HG03571 (cell line): ENCODE data around the gene GTF2A1.
"Not testable (repeated sequence)": the region's sequence is repeated elsewhere in the genome, so short reads cannot be mapped to it uniquely, and the experiment has no call there.

ENCODE experiments used
- ATAC-seq: cut with Tn5 transposase; IDR thresholded peaks from one replicate; pipeline ENCODE4 v1.9.1; 2021; ENCODE audit not compliant: unreplicated experiment

GTF2A1 gene

DNA sequence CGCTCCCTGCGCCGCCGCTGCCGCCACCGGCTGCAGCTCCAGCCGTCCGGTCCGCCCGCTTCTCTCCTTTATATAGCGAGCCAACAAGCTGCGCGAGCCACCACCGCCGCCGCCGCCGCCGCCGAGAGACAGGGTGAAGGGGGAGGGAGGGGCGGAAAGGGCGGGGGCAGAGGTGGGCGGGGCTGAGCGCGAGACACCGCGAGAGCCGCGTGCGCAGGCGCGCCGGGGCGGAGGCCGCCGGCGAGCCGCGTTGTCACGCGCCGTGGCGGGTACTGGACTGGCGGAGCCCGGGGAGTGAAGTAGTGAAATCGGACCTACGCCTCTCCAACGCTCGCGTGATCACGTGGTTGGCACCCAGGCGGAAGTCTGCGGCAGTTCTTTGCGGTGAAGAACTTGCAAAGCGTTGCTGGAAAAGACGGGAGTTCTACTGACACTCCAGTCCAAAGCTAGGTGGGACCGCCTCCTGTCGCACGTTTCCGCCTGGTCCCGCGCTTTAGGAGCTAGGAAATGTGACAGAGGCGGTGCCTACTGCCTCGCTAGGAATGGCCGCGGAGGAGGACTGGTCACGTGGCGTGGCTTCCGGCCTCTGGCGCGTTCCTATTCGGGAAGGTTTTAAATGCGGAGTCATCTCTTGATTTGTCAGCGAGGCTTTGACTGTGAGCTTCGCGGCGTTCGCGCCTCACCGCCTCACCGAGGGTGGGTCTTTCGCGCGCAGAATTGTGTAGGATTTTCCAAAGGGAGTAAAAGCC, at the start of gene GTF2A1:
Gene GTF2A1 (minus strand): TSS at position 130 of the 749 bp plus-strand sequence. CDS start 441 bp downstream, outside the sequence.
- peak; percentile 81 for ATAC-seq

DNA sequence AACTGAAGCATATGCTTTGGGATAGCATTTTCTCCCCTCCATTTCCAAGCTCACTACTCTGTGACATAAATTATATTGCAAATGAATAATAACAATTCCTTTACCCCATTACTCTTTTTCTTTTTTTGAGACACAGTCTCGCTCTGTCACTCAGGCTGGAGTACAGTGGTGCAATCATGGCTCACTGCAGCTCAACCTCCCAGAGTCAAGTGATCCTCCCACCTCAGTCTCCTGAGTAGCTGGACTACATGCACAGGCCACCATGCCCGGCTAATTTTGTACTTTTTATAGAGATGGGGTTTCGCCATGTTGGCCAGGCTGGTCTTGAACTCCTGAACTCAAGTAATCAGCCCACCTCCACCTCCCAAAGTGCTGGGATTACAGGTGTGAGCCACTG, 49.2 kb upstream of the GTF2A1 start:
- ATAC-seq: no peak

DNA sequence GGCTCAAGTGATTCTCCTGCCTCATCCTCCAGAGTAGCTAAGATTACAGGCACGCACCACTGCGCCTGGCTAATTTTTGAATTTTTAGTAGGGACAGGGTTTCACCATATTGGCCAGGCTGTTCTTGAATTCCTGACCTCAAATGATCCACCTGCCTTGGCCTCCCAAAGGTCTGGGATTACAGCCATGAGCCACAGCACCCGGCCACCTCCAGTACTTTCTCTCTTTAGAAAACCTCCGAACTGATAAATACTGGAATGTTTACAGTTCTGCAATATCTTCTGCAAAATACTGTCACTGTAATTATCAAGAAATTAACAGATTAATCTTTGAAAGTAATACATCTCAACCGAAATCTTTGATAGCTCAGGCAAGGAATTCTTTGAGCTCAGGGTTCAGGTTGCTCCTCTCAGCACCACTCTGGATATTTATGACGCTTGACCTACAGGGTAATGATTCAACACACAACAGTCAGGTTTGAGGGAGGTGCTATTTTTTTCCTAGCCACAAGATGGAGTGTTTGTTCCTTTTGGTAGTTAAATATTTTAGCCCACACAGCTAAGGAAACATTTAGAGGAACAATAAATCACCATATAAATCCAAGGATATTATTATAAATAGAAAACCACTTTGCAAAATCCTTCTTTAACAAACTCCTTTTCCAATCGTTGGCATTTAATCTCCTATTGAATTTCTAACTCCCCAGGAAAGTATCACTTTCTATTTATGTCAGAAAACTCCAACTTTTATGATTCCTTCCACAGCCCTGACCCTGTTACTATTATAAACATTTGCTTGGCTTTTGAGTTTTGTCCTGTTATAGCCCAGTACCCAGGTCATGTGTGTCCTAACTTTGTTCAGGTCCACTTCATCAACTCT, 48.6 kb upstream of the GTF2A1 start:
- peak; percentile 72 for ATAC-seq

DNA sequence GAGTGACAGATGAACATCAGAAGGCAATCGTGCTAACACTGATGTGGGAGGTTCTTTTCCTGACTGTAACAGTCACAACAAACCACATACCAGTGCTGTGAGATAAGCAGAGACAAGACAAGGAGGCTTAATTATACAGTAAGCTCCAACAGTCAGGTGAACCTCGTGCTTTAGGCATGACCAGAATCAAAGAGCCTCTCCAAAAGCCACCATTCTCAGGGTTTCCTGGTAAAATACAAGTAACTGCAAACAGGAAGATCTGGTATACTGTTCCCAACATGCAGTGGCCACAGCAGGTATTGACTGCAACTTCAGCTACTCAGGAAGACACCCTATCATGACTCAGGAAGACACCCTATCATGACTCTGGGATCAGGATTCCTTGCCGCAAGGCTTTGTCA, 47.3 kb upstream of the GTF2A1 start:
- no peak for ATAC-seq

DNA sequence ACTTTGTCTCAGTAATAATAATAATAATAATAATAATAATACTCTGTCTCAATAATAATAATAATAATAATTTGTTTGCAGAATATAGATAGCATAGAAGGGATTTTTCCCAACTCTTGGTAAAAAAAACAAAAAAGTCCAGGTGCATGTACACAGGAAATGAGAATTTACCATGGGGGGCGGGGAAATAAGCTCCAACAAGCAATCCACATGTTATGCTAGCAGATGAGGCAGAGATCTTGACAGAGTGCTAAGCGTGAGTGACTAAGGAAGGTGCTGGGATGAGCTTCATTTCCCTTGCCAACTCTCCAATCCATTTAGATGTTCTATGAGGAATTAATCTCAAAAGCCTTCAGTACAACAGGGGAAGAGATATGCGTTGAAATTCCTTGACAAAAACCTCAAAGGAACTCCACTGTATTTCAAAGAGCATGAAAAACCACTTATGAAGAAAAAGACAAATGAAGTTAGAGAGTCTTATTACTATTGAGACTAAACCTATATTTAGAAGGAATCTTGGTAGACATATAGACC, 44.9 kb upstream of the GTF2A1 start:
- no peak for ATAC-seq

DNA sequence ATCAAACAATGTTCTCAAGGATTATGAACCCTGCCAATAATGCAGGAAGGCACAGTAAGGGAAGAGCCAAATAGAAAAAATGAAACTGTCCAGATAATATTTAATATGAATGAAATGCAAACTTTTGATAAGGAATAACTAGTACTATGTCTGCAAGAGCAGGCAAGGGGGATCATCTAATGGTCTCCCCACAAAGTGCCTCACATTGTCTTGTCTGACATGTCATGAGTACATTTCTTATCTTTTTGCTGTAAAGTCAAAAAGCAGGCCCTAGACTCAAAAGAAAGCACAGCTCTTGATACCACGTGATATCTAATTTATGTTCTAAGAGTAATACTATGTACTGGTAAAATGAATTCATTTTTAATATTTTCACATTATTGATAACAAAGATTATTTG, 43.9 kb upstream of the GTF2A1 start:
- no peak for ATAC-seq

DNA sequence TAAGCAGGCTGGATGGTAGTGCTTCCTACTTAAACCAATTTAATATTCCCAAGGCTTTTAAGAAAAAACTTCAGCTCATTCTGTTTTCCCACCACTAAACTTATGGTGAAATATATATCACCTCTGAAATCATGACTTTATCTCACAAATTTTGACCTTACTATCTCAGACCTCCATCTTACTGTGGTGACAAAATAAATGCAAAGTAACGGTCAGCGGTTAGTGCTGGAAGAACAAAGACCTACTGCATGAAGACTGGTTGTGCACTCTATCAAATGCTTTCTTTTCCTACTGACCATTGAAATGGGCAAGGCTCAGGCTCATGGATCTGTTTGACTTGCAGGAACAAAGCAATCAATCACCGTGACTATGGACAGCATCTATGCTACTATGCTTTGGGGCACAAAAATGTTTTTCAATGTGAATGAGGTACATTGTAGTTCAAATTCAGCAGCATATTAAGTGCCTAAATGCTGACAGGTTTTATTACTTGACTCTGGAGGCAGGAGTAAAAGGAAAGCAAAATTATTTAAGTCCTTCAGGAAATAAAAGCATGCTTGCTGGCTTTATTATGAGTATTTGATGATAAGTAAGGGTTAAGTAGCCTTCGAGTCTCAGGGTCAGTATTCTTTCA, 43.1 kb upstream of the GTF2A1 start:
- ATAC-seq: no peak

DNA sequence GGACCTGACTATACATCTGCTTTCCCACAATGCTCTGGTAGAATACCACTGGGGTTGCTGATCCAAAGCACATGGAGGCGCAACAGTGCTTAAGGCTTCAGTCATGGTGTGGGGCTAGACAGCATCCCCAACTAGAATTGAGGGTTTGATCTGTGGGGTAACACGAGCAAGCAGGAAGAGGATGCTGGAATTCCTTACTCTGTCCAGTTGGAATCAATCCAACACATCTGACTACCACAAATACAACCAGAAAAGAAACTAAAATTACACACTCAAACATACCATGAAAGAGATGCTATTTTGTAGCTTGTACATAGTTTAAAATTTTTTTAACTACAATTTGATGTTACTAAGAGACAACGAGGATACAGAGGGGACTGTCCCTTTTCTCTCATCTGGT, 40.4 kb upstream of the GTF2A1 start:
- ATAC-seq: no peak

DNA sequence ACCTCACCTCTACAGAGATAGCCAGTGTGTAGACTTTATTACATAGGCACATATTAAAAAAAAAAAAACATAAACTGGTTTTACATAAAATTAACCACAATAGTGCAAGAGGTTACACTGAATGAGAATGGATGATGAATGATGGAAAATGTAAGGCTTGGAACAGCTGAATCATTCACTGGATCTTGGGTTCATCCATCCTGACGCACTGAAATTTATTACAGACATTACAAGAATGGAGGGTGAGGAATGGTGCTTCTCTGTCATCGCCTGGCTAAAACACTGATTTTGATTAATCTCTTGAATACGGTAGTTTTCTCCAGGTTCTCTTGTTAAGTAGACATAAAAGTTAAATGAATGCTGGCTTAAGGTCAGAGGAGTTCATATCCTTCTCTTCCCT, 40.0 kb upstream of the GTF2A1 start:
- ATAC-seq: no peak

DNA sequence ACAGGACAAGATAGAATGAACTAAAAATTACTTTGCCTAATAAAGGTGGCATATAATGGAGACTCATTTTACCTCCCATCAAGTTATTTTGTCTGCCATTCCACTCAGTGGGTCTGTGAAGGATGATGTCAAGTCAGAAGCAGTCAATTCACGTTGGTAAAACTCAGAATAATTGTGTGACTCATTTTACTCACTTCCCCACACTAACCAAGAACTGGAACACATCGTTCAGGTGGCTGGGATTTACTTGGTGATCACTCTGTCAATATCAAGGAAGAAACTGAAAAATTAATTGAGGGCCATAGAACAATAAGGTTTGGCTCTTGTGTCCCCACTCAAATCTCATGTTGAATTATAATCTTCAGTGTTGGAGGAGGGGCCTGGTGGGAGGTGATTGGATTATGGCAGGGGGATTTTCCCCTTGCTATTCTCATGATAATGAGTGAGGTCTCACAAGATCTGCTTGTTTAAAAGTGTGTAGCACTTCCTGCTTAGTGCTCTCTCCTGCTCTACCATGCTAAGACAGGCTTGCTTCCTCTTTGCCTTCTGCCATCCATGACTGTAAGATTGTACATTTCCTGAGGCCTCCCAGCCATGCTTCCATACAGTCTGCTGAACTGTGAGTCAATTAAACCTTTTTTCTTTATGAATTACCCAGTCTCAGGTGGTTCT, 35.7 kb upstream of the GTF2A1 start:
- ATAC-seq: no peak

DNA sequence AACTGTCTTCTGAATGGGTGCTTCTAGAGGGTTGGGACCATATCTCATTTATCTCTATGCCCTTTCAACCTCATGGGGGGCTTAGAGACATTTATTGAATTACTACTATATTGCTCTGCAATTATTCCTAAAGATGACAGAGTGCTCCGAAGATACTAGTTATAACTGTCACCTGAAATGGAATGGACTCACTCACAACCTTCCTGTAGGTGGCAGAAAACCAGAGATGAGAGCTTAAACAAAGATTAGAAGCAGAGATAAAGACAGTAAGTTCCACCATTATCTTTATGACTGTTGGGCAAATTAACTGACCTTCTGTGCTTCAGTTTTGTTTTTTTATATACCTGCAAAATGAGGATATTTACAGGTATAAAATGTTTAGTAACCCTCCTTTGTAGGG, 31.5 kb upstream of the GTF2A1 start:
- no peak for ATAC-seq

DNA sequence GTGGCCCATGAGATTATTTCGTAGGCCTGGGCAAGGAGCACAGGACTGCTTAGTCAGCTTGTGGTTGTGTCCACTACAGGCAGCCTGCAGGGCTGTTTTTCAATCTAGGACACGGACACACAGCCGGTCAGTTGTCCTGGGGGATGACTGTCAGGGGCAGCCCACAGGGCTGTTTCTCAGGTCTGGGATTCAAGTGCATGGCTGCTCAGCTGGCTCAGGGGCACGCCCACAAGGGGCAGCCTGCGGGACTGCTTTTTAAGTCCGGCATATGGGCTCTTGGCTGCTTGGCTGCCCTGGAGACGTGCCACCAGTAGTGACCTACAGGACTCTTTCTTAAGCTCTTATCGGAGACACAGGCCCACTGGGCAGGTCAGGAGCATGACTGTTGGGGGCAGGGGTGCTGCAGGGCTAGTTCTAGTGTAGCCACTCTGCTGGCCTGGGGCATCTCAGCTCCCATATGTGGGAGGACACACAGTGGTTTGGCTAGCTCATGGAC, 26.6 kb upstream of the GTF2A1 start:
- ATAC-seq: no peak

DNA sequence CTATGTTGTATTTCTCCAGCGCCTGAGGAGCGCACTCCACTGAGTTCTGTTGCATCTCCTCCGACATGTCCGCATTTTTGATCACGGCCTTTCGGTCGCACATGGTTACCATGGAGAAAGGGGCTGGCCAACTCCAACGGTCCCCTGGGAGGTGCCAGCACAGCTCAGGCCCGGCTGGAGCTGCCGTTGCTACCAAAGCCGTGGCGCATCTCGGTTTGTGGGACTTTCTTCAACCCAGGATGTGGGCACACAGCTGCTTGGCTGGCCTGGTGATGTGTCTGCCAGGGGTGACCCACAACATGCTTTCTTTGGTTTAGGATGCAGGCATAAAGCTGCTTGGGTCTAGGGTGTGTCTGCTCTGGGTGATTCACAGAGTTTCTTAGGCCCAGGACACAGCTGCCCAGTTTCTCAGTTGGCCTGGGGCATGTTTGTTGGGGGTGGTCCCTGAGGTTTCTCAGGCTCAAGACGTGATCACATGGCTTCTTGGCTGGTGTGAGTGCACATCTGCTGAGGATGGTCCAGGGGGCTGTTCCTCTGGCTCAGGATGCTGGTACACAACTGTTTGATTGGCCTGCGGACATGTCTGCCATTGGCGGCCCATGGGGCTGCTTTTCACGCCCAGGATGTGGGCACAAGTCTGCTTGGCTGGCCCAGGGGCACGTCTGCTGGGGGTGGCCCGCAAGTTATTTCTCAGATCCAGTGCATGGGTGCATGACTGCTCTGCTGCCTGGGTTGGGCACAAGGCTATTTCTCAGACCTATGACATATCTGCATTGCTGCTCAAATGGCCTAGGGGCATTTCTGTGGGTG, 25.9 kb upstream of the GTF2A1 start:
- ATAC-seq: no peak

DNA sequence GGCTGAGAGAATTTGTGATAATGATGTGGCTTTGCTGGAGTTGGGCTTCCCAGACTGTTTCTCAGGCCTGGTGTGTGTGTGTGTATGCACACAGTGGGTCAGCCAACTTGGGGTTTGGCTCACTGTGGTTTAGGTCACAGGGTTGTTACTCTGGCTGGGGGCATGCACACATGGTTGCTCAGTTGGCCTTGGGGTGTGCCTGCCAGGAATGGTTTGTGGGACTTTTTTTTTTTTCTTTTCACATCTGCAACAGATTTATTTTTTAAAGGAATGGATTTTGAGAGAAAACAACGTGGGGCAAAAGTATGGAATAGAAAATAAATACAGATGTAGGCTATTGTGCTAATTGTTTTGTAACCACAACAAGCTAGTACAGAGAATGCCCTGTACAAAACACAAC, 25.0 kb upstream of the GTF2A1 start:
- ATAC-seq: no peak

DNA sequence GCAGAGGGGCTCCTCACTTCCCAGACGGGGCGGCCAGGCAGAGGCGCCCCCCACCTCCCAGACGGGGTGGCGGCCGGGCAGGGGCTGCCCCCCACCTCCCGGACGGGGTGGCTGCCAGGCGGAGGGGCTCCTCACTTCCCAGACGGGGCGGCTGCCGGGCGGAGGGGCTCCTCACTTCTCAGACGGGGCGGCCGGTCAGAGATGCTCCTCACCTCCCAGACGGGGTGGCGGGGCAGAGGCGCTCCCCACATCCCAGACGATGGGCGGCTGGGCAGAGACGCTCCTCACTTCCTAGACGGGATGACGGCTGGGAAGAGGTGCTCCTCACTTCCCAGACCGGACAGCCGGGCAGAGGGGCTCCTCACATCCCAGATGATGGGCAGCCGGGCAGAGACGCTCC, 23.7 kb upstream of the GTF2A1 start:
- ATAC-seq: not testable (repeated sequence)

DNA sequence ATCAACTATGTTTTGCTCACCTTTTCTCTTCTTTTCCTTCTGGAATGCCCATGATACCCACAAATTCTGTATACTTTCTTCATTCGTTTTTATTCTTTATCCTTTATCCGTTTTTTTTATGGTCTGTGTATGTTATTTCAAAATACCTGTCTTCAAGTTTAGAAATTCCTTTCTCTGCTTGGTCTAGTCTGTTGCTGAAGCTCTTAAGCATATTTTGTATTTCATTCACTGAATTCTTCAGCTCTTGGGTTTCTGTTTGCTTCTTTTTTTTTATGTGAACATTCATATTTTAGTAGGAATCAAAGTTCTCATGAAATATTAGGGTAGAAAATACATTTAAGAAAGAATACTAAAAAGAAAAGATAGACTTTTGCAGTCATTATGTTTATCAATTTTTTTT, 22.7 kb upstream of the GTF2A1 start:
- no peak for ATAC-seq

DNA sequence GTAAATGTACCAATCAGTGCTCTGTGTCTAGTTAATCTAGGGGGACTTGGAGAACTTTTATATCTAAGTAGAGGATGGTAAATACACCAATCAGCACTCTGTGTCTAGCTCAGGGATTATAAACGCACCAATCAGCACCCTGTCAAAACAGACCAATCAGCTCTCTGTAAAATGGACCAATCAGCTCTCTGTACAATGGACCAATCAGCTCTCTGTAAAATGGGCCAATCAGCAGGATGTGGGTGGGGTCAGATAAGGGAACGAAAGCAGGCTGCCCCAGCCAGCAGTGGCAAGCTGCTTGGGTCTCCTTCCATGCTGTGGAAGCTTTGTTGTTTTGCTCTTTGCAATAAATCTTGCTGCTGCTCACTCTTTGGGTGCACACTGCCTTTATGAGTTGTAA, 16.1 kb upstream of the GTF2A1 start:
- not testable (repeated sequence) for ATAC-seq

DNA sequence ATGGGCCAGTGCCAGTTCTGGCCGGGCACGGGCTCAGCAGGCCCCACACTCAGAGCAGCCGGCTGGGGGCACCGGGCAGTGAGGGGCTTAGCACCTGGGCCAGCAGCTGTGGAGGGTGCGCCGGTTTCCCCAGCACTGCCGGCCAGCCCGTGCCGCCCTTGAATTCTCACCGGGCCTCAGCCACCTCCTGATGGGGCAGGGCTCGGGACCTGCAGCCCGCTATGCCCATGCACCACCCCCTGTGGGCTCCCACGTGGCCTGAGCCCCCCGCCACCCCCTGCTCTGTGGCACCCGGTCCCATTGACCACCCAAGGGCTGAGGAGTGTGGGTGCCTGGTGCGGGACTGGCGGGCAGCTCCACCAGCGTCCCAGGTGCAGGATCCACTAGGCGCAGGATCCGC, 15.4 kb upstream of the GTF2A1 start:
- ATAC-seq: no peak

DNA sequence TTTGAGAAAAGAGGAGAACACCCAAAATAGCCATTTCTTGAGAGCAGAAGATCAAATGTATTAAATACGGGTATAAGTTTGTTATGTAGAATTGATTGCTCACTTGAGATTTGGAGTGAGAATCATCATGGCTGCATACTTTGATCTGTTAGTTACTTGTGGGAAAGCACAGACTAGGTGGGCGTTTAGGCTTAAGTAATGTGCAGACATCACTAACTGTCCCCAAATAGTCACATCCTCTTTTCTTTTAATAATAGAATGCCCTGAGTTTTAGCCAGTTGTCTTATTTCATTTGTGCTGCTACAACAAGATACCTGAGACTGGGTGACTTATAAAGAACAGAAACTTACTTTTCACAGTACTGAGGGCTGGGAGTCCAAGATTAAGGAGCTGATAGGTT, 14.3 kb upstream of the GTF2A1 start:
- no peak for ATAC-seq

DNA sequence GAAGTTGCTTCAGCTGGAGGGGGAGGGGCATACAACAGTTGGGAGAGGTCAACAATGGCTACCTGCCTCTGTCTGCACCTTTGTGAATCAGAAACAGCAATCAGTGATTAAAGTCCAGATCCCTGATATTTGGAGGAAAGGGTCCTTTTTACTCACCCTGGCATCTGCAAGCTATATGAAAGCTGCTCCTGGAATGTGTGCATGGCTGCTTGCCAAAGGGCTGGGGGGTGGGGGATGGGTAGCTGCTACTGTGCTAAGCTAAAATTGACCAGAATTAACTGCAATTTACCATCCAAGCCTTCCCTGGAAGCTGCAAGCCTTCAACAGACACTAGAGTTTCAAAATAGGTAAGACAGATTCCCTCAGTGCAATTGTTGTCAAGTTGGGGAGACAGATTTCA, 13.5 kb upstream of the GTF2A1 start:
- ATAC-seq: no peak
